Choroid plexus epithelial cell (primary cell): ENCODE results near the gene MICALL2.
"Not testable (repeated sequence)": the region's sequence is repeated elsewhere in the genome, so short reads cannot be mapped to it uniquely, and the experiment has no call there.

ENCODE experiments used
- DNase-seq: peaks from one replicate; pipeline ENCODE4 v3.0.0-alpha.2; 2010; ENCODE audit warnings: low read depth
- H3K4me3 ChIP-seq: 2 replicates; pipeline ENCODE4 v1.5.1; 2011; ENCODE audit warnings: low read depth, mild to moderate bottlenecking, control low read depth, low read length, moderate library complexity
- TF ChIP-seq, protein P1 (sequence below): conservative IDR thresholded peaks from 2 replicates; pipeline ENCODE4 v1.5.1; 2011; ENCODE audit warnings: low read depth, mild to moderate bottlenecking, control low read depth, inconsistent platforms, low read length, moderate library complexity

The MICALL2 gene

DNA sequence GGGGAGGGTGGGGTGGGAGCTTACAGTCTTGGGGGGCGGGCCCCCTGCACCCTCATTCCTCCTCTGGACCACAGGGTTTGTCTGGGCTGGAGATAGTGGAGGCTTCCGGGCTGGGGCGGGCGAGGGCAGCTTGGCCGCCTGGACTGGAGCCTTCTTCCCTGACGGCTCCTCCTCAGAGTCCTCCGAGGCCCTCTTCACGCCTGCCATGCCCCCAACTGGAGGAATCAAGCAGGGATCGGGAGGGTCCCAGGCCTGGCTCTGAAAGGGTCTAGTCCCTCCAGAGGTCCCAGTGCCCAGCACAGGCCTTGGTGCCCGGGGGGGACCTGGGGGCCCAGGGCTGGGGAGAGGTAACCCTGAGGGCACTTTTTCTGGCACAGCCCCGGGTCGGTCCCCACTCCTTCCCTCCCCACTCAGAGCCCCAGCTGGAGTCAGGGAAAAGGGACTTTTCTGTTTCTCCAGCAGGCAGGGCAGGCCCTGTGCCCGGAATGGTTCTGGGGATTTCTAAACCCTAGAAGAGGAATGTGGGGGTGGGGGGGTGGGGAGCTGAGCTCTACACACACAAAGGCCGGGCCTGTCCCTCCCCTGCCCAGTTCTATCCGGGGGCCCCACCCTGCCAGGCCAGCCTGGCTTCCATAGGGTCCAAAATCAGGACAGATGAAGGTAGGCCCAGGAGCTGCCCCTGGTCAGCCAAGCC is 11.6 kb downstream of the MICALL2 start:
- no peak overlapping the region for H3K4me3 ChIP-seq
- TF ChIP-seq, protein P1, sequence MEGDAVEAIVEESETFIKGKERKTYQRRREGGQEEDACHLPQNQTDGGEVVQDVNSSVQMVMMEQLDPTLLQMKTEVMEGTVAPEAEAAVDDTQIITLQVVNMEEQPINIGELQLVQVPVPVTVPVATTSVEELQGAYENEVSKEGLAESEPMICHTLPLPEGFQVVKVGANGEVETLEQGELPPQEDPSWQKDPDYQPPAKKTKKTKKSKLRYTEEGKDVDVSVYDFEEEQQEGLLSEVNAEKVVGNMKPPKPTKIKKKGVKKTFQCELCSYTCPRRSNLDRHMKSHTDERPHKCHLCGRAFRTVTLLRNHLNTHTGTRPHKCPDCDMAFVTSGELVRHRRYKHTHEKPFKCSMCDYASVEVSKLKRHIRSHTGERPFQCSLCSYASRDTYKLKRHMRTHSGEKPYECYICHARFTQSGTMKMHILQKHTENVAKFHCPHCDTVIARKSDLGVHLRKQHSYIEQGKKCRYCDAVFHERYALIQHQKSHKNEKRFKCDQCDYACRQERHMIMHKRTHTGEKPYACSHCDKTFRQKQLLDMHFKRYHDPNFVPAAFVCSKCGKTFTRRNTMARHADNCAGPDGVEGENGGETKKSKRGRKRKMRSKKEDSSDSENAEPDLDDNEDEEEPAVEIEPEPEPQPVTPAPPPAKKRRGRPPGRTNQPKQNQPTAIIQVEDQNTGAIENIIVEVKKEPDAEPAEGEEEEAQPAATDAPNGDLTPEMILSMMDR: no peak
- DNase-seq: no peak

DNA sequence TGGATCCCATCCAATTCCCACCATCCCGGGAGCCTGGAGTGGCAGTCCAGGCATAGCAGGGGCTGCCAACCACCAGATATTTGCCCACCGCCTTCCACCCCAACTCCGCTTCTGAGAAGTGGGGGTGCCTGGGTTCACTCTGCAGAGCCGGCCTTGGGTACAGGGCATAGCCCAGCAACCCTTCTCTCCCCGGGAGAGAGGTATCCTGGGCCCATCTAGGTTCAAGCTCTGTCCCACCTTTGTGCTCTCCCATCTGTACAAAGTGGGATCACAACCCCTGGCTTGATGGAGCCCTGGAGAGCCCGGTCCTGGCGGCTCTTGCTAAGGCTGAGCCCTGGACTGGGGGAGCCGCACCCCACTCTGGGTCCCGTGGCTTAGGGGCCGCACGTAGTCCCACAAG is 12.2 kb downstream of the MICALL2 start:
- no peak for DNase-seq
- TF ChIP-seq, protein P1: no peak
- no peak overlapping the region for H3K4me3 ChIP-seq

DNA sequence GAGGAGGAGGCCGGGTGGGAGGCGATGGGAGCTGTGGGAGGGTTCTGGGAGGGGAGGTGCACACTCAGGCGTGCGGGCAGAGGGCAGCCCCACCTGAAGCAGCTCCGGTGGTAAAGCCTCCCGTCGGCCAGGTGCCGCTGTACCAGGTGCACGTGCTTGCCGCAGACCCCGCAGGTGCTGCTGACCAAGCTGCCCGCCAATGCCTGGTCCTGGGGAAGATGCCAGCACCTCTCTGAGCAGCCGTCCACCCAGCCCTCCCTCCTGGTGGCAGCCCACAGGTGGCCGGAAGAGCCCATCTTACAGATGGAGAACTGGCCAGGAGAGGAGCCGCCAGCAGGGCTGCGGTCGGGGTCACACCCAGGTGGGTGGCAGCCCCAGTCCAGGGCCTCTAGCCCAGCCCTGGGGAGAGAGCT is 12.6 kb downstream of the MICALL2 start:
- TF ChIP-seq, protein P1: no peak
- no peak for DNase-seq
- H3K4me3 ChIP-seq: no peak overlapping the region

DNA sequence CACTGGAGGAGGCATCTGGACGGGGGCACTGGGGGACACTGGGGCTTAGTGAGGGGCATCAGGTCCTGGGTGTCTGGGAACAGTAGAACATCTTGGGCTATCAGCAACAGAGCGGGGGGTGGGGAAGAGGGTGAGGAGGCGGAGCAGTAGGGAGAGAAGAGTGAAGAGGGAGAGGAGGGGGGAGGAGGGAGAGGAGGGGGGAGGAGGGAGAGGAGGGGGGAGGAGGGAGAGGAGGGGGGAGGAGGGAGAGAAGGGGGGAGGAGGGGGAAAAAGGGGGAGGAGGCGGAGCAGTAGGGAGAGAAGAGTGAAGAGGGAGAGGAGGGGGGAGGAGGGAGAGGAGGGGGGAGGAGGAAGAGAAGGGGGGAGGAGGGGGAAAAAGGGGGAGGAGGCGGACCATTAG is 13.2 kb downstream of the MICALL2 start:
- not testable (repeated sequence) for DNase-seq, H3K4me3 ChIP-seq

DNA sequence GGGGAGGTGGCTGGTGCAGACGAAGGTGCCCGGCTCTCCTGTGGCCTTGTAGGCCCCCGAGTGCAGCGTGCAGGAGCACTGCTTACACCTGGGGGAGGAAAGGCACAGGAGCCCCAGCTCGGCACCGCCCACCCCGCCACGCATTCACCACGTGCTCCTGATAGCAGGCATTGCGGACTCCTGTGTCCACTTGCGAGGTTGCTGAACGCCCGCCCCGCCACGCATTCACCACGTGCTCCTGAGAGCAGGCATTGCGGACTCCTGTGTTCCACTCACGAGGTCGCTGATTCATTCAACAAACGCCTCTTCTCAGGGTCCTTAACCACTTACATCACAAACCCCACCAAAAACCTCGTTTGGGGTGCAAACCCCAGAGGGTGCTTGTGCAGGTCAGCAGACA is 13.9 kb downstream of the MICALL2 start:
- TF ChIP-seq, protein P1: no peak

DNA sequence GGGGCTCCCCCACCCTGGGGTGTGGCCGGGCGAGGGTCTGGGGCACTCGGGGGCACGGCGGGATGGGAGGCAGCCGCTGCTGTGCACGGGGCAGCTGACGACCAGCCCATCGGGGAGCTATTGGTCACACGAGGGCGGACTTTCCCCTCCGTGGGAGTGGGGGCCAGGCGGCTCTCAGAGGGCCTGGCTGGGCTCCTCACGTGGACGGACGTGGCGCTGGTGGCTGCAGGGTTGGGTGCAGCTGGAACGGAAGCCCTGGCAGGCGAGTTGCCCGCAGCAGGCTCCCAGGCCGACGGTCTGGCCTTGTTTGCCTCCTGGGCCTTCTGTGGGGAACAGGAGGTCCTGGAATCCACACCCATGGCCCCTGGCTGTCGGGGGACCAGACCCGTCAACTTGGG is 14.3 kb downstream of the MICALL2 start:
- TF ChIP-seq, protein P1: no peak
- DNase-seq: no peak
- no peak overlapping the region for H3K4me3 ChIP-seq

More for the DNA sequence above, 13.9 kb downstream of the MICALL2 start:
- H3K4me3 ChIP-seq: no peak overlapping the region
- no peak for DNase-seq

DNA sequence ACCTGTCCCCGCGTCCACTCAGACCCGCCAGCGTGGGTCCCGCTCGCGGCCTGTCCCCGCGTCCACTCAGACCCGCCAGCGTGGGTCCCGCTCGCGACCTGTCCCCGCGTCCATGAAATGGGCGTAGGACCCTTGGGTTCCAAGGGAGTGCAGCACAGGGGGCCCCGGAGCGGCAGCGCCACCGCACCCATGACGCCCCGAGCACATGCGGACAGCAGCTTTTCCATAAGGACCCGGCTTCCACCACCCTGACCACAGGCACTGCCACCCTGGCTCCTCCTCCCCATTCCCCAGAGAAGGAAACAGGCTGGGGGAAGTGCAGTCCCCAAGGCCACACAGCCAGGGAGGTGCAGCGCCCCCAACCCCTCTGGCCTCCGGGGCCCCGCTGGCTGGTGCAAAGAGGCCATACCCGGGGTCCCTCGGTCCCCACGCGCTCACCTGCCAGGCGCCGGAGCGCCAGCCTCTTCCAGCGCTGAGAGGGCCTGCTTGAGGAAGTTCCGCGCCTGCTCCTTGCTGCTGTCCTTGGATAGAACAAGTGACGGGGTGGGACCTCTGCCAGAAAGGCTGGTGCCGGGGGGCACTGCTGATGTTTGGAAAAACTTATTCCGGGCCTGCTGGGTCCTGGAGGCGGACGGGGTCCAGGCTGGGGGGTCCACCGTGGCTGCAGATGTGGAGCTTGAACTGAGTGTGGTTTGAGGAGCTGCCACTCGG is 14.9 kb downstream of the MICALL2 start:
- TF ChIP-seq, protein P1: no peak
- no peak for DNase-seq

DNA sequence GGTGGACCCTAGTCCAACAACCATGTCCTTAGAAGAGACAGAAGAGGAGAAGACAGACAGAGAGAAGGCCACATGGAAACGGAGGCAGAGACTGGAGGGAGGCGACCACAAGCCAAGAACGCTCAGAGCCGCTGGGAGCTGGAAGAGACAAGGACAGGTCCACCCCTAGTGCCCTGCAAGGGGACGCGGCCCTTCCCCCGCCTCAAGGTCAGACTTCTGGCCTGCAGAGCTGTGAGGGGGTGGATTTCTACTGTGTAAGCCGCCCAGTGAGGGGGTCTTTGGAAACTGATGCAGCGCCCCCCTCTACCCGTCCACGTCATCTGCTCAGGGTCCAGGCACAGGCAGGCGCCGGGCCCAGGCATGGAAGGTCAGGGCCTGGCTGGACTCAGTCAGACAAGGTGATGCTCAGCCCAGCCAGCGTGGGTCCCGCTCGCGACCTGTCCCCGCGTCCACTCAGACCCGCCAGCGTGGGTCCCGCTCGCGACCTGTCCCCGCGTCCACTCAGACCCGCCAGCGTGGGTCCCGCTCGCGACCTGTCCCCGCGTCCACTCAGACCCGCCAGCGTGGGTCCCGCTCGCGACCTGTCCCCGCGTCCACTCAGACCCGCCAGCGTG is 15.6 kb downstream of the MICALL2 start:
- DNase-seq, H3K4me3 ChIP-seq: not testable (repeated sequence)

More for the DNA sequence above, 14.9 kb downstream of the MICALL2 start:
- H3K4me3 ChIP-seq: no peak overlapping the region
